IMR-90 (cell line): ENCODE data around the gene TGM1. TPM values are rescaled to one million over a fixed set of nuclear protein-coding genes. Genes with fewer than 3 reads are reported as not detected.

ENCODE experiments used
- ATAC-seq: fragments of 200-7000 bp; cut with Tn5 transposase; 2 replicates; pipeline ENCODE4 v1.9.1; 2020; ENCODE audit warnings: low read depth, mild to moderate bottlenecking, moderate library complexity
- BruUV-seq: library from RNA; stranded (reverse); fragments of 400-500 nt; replicated peaks from 2 replicates; lab custom pipeline; 2021; lab: Mats Ljungman, UMichigan
- CTCF ChIA-PET: fragments of 300-600 bp; formaldehyde crosslinking; extraction: SDS; loops from one replicate; lab custom pipeline; 2021; ENCODE audit warnings: antibody characterized with exemption; lab: Yijun Ruan, JAX
- POLR2A ChIA-PET: fragments of 300-600 bp; sonication (Branson Sonifier 250); formaldehyde crosslinking; loops from one replicate; lab custom pipeline; 2022; ENCODE audit warnings: antibody characterized with exemption; ENCODE audit not compliant: unreplicated experiment; lab: Charles Lee
- DNase-seq: peaks from one replicate; pipeline ENCODE4 v3.0.0; 2013
- H2AFZ ChIP-seq: replicated peaks from 2 replicates; pipeline ENCODE3; 2013; ENCODE audit warnings: low read length, mild to moderate bottlenecking; ENCODE audit not compliant: poor library complexity
- H2AK5ac ChIP-seq: 2 replicates; pipeline ENCODE4 v1.6.1; 2013; ENCODE audit warnings: low read depth, low read length, inconsistent platforms
- H2AK9ac ChIP-seq: replicated peaks from 2 replicates; pipeline ENCODE3; 2013; ENCODE audit warnings: mild to moderate bottlenecking, low read depth, low read length, moderate library complexity; ENCODE audit not compliant: poor library complexity
- H2BK120ac ChIP-seq: 2 replicates; pipeline ENCODE4 v1.6.1; 2013; ENCODE audit warnings: low read depth, low read length, inconsistent platforms
- H2BK15ac ChIP-seq: 3 replicates; pipeline ENCODE4 v1.6.1; 2013; ENCODE audit warnings: low read depth, low read length, inconsistent platforms
- H2BK20ac ChIP-seq: 2 replicates; pipeline ENCODE4 v1.6.1; 2013; ENCODE audit warnings: low read depth, mild to moderate bottlenecking, inconsistent platforms, low read length, moderate library complexity
- H2BK5ac ChIP-seq: 2 replicates; pipeline ENCODE4 v1.6.1; 2013; ENCODE audit warnings: mild to moderate bottlenecking, low read depth, low read length, inconsistent platforms; ENCODE audit not compliant: poor library complexity, severe bottlenecking
- H3K14ac ChIP-seq: replicated peaks from 2 replicates; pipeline ENCODE4 v1.6.1; 2013; ENCODE audit warnings: low read depth, low read length, inconsistent platforms
- H3K18ac ChIP-seq: 2 replicates; pipeline ENCODE4 v1.6.1; 2013; ENCODE audit warnings: low read depth, low read length, control low read depth
- H3K23ac ChIP-seq: 2 replicates; pipeline ENCODE4 v1.6.1; 2013; ENCODE audit warnings: low read depth, low read length, inconsistent platforms
- H3K27ac ChIP-seq: 2 replicates; pipeline ENCODE4 v1.5.1; 2013; ENCODE audit warnings: mild to moderate bottlenecking, control low read depth, low read length; ENCODE audit not compliant: insufficient read depth
- H3K27me3 ChIP-seq: 2 replicates; pipeline ENCODE4 v1.6.1; 2013; ENCODE audit warnings: low read length; ENCODE audit not compliant: control insufficient read depth, insufficient read depth
- H3K36me3 ChIP-seq: 2 replicates; pipeline ENCODE4 v1.6.1; 2013; ENCODE audit warnings: low read length, mixed read lengths; ENCODE audit not compliant: control insufficient read depth, insufficient read depth
- H3K4ac ChIP-seq: 2 replicates; pipeline ENCODE4 v1.6.1; 2013; ENCODE audit warnings: low read depth, low read length, inconsistent platforms
- H3K4me1 ChIP-seq: 2 replicates; pipeline ENCODE4 v1.6.1; 2013; ENCODE audit warnings: low read length, mixed read lengths; ENCODE audit not compliant: control insufficient read depth, insufficient read depth
- H3K4me2 ChIP-seq: 2 replicates; pipeline ENCODE4 v1.6.1; 2013; ENCODE audit warnings: low read depth, mild to moderate bottlenecking, control low read depth, low read length, moderate library complexity
- H3K4me3 ChIP-seq: 2 replicates; pipeline ENCODE4 v1.5.1; 2013; ENCODE audit warnings: low read depth, mild to moderate bottlenecking, control low read depth, low read length, moderate library complexity; ENCODE audit not compliant: insufficient read depth
- H3K56ac ChIP-seq: 2 replicates; pipeline ENCODE4 v1.6.1; 2013; ENCODE audit warnings: low read length, inconsistent platforms; ENCODE audit not compliant: insufficient read depth; ENCODE audit errors: extremely low read depth
- H3K79me1 ChIP-seq, 2 experiments: 2 replicates each; pipeline ENCODE4 v1.6.1; 2013; ENCODE audit warnings: low read length in 2 of 2, inconsistent platforms in 1 of 2, low read depth in 1 of 2
- H3K9ac ChIP-seq: 2 replicates; pipeline ENCODE4 v1.6.1; 2013; ENCODE audit warnings: low read depth, low read length, control low read depth
- H3K9me1 ChIP-seq: 2 replicates; pipeline ENCODE4 v1.6.1; 2013; ENCODE audit warnings: low read length, inconsistent platforms; ENCODE audit not compliant: insufficient read depth
- H3K9me3 ChIP-seq: 2 replicates; pipeline ENCODE4 v1.6.1; 2013; ENCODE audit warnings: low read length; ENCODE audit not compliant: control insufficient read depth, insufficient read depth
- H4K20me1 ChIP-seq: 2 replicates; pipeline ENCODE4 v1.6.1; 2013; ENCODE audit warnings: low read length, inconsistent platforms; ENCODE audit not compliant: insufficient read depth
- H4K5ac ChIP-seq: 2 replicates; pipeline ENCODE4 v1.6.1; 2013; ENCODE audit warnings: mild to moderate bottlenecking, low read depth, low read length, control low read depth
- H4K8ac ChIP-seq, 2 experiments: 2 replicates each; pipeline ENCODE4 v1.6.1; 2013; ENCODE audit warnings: low read depth in 2 of 2, low read length in 2 of 2, control low read depth in 1 of 2, inconsistent platforms in 1 of 2
- H4K91ac ChIP-seq: 2 replicates; pipeline ENCODE4 v1.6.1; 2013; ENCODE audit warnings: low read depth, low read length, inconsistent platforms; ENCODE audit not compliant: insufficient read depth
- BHLHE40 ChIP-seq: fragments of 150-350 bp; IDR thresholded peaks from 2 replicates; pipeline ENCODE4 v1.6.1; 2016; ENCODE audit warnings: mild to moderate bottlenecking, low read depth, low read length
- CEBPB ChIP-seq: IDR thresholded peaks from 2 replicates; pipeline ENCODE4 v1.6.1; 2012; ENCODE audit warnings: low read depth, low read length, improper control_type of control experiment
- CHD1 ChIP-seq: IDR thresholded peaks from 2 replicates; pipeline ENCODE4 v1.6.1; 2012; ENCODE audit warnings: low read depth, low read length, improper control_type of control experiment
- CTCF ChIP-seq: conservative IDR thresholded peaks from 2 replicates; pipeline ENCODE4 v1.5.1; 2012; ENCODE audit warnings: mild to moderate bottlenecking, low read depth, low read length, improper control_type of control experiment
- ELK1 ChIP-seq: fragments of 150-350 bp; IDR thresholded peaks from 2 replicates; pipeline ENCODE4 v1.6.1; 2016; ENCODE audit warnings: low read depth, mild to moderate bottlenecking, low read length, moderate library complexity, borderline replicate concordance
- FOS ChIP-seq: fragments of 150-350 bp; IDR thresholded peaks from 2 replicates; pipeline ENCODE4 v1.6.1; 2016; ENCODE audit warnings: low read depth, low read length
- MAFK ChIP-seq: IDR thresholded peaks from 2 replicates; pipeline ENCODE4 v1.6.1; 2012; ENCODE audit warnings: low read depth, low read length, improper control_type of control experiment
- MAZ ChIP-seq: IDR thresholded peaks from 2 replicates; pipeline ENCODE4 v1.6.1; 2012; ENCODE audit warnings: low read depth, mild to moderate bottlenecking, low read length, improper control_type of control experiment, moderate library complexity, borderline replicate concordance
- MXI1 ChIP-seq: IDR thresholded peaks from 2 replicates; pipeline ENCODE4 v1.6.1; 2012; ENCODE audit warnings: low read depth, mild to moderate bottlenecking, low read length, moderate library complexity, borderline replicate concordance
- NFE2L2 ChIP-seq: fragments of 150-350 bp; IDR thresholded peaks from 2 replicates; pipeline ENCODE4 v1.6.1; 2016; ENCODE audit warnings: low read depth, mild to moderate bottlenecking, low read length
- POLR2A ChIP-seq: IDR thresholded peaks from 2 replicates; pipeline ENCODE4 v1.6.1; 2012; ENCODE audit warnings: mild to moderate bottlenecking, low read depth, low read length
- RAD21 ChIP-seq: IDR thresholded peaks from 2 replicates; pipeline ENCODE4 v1.6.1; 2012; ENCODE audit warnings: low read length, improper control_type of control experiment
- RFX5 ChIP-seq: IDR thresholded peaks from 2 replicates; pipeline ENCODE4 v1.8.0; 2012; ENCODE audit warnings: low read depth, mild to moderate bottlenecking, low read length, moderate library complexity
- SMC3 ChIP-seq: fragments of 150-350 bp; IDR thresholded peaks from 2 replicates; pipeline ENCODE4 v1.6.1; 2016; ENCODE audit warnings: low read depth, mild to moderate bottlenecking, antibody characterized with exemption, low read length, moderate library complexity
- USF2 ChIP-seq: fragments of 150-350 bp; IDR thresholded peaks from 2 replicates; pipeline ENCODE4 v1.6.1; 2017; ENCODE audit warnings: mild to moderate bottlenecking, antibody characterized with exemption, low read length, low read depth
- WGBS, 2 experiments: methylation state at CpG; one replicate each; pipeline versions ENCODE4 v1.1.5 to v1.1.7; 2013; ENCODE audit warnings: missing lambda C conversion rate in 2 of 2; ENCODE audit not compliant: insufficient read length in 1 of 2; ENCODE audit errors: extremely low coverage in 2 of 2; 5-methylcytosine and 5-hydroxymethylcytosine counted together
- dilution Hi-C: fragments of 300-500 bp; cut with HindIII; formaldehyde crosslinking; loops from one replicate; pipeline ENCODE4 v1.14.3; 2018; ENCODE audit warnings: low sequenced_read_pairs; ENCODE audit not compliant: unreplicated experiment
- in situ Hi-C: fragments of 300-500 bp; cut with MboI; formaldehyde crosslinking; loops from 3 replicates; pipeline ENCODE4 v1.14.3; 2019; ENCODE audit warnings: low sequenced_read_pairs, inconsistent platforms, mixed read lengths
- intact Hi-C: fragments of 100-400 bp; cut with micrococcal nuclease; formaldehyde crosslinking; loops from 2 replicates; pipeline ENCODE4 v1.10.0; 2022
- polyA plus RNA-seq, 3 experiments: library from polyadenylated mRNA; depleted of rRNA; stranded (reverse); fragments of >200 nt; gene quantifications; 2 replicates each; pipeline ENCODE4 v1.2.3, GENCODE V29; 2012; ENCODE audit warnings: low replicate concordance in 1 of 3
- total RNA-seq: library from RNA; depleted of rRNA; stranded (reverse); fragments of >200 nt; gene quantifications from 2 replicates; pipeline ENCODE4 v1.2.3, GENCODE V29; 2012

Gene TGM1
- total and polyA plus RNA-seq, 2 of the 4 experiments (the other 2 are of a cell fraction) = 0.72 to 3.3 TPM

- DNase-seq = no peak
- H4K91ac ChIP-seq = no peak overlapping the region
- H3K9me1 ChIP-seq = peaks cover 27% of the 10 kb centered on the region
- no peak overlapping the region for H3K9ac ChIP-seq
- WGBS, 2 experiments = no CpG with 5 or more reads among the region's 9 CpGs
- H2BK120ac ChIP-seq = no peak overlapping the region
- H4K20me1 ChIP-seq = peaks cover 4% of the 10 kb centered on the region
- no peak overlapping the region for H3K4me2 ChIP-seq
- peak overlapping the region; percentile 74 for H2AK9ac ChIP-seq
- no peak overlapping the region for H3K27ac ChIP-seq
- BruUV-seq = no TSS peak
- dilution Hi-C loops = no loop called here
- H3K4me3 ChIP-seq = no peak overlapping the region
- ChIA-PET CTCF (no interaction called here), POLR2A (no interaction called here)
- in situ Hi-C loops = loop anchor here (5.0 kb wide), 1 partner anchor 57 kb away; the partner anchor contains the start of genes DHRS1 and NOP9
- no peak overlapping the region for H3K4ac ChIP-seq
- intact Hi-C loops = loop anchor here (5.0 kb wide), 1 partner anchor 228 kb away; no protein-coding TSS in a partner anchor
- H3K27me3 ChIP-seq = no peaks in the 10 kb centered on the region
- no peak overlapping the region for H2BK15ac ChIP-seq
- H2BK20ac ChIP-seq = no peak overlapping the region
- H2AFZ ChIP-seq = no peak overlapping the region
- H3K18ac ChIP-seq = no peak overlapping the region
- peaks cover 13% of the 10 kb centered on the region for H3K4me1 ChIP-seq
- no peak overlapping the region for H3K56ac ChIP-seq
- H3K36me3 ChIP-seq = peaks cover 44% of the 10 kb centered on the region
- no peak for ATAC-seq
- no peak overlapping the region; a peak in 1 of 4 replicates for H4K8ac ChIP-seq
- H3K14ac ChIP-seq = no peak overlapping the region
- no peak overlapping the region for H3K23ac ChIP-seq
- peaks cover 42 to 67% of the 10 kb centered on the region in 2 experiments for H3K79me1 ChIP-seq
- no peak overlapping the region for H2AK5ac ChIP-seq
- no peak overlapping the region for H2BK5ac ChIP-seq
- H4K5ac ChIP-seq = no peak overlapping the region
- H3K9me3 ChIP-seq = no peaks in the 10 kb centered on the region
- TF ChIP-seq BHLHE40 = no peak
- TF ChIP-seq CTCF = no peak
- no peak for TF ChIP-seq NFE2L2
- TF ChIP-seq MXI1 = no peak
- no peak for TF ChIP-seq SMC3
- no peak for TF ChIP-seq POLR2A
- TF ChIP-seq RAD21 = no peak
- no peak for TF ChIP-seq CHD1
- TF ChIP-seq FOS = no peak
- TF ChIP-seq CEBPB = no peak
- no peak for TF ChIP-seq RFX5
- TF ChIP-seq USF2 = no peak
- no peak for TF ChIP-seq ELK1
- TF ChIP-seq MAFK = no peak
- no peak for TF ChIP-seq MAZ
These were observed 22.7 kb downstream of the TGM1 start for GRCh38 chr14:24240110-24240918.
